CD4-positive, alpha-beta T cell treated with Interleukin-2 at 100 ng/mL for 4 hours (primary cell): ENCODE results near the gene NLRP1.

Experiments
- DNase-seq: peaks from one replicate; pipeline ENCODE4 v3.0.0-alpha.2; 2020; ENCODE audit warnings: low spot score

The NLRP1 gene

DNA sequence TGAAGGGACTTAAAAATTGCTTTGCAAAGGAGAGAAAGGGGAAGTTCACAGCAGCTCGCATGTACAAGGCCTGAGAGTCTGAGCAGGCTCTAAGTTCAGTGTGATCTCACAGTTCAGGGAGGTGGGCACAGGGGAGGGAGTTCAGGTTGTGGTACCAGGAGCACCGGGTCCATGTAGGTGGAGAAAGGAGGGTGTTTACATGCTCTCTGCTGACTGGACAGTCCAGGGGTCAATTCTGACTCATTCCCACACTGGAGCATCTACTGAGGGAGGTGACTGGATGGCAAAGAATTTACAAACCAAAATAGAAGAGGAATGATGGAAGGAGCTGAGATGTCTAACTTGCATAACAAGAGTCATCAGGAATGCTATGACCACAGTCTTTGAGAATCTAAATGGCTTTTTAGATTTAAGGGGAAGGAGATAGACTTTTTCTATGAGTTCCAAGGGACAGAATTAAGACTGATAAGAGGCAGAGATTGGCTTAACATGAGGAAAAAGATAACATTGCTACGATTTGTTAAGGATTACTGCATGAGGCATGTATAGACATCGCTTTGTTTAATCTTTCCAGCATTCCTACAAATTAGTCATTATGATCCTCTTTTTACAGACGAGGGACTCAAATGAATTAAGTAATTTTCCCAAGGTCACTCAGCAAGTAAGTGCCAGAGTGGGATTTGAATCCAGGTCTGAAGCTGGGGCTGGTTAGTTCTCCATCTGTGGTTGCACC is 68.1 kb downstream of the NLRP1 start:
- no peak for DNase-seq

DNA sequence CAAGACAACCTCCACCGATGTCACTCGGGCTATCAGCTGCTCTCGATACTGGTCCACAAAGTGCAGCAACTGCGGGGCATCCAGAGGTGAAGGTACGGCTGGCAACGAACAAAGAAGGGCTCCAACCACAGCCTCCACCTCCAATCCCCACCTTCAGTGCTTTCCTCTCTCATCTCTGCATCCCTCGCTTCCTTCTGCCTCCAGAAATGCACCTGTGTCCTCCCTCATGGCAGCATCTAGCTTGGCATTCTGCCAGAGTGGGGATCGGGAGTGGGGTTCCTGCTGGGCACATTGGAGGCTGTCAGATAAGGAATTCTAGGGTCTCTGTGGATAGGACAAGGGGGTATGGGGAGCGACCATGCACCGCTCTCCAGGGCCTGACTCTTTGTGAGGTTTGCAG is 69.3 kb downstream of the NLRP1 start:
- no peak for DNase-seq

DNA sequence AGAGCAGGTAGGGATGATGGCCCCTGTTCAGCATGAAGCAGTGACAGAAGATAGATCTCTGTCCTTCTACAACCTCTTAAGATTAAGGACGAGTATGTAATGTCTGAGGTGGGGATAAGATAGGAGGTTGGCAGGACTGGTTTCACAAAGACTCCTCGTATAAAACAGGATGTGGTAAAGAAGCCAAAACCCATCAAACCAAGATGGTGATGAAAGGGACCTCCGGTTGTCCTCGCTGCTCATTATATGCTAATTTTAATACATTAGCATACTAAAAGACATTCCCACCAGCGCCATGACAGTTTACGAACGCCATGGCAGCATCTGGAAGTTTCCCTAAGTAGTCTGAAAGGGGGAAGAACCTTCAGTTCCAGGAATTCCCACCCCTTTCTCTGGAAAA is 70.7 kb downstream of the NLRP1 start:
- DNase-seq, result peak; percentile 26

DNA sequence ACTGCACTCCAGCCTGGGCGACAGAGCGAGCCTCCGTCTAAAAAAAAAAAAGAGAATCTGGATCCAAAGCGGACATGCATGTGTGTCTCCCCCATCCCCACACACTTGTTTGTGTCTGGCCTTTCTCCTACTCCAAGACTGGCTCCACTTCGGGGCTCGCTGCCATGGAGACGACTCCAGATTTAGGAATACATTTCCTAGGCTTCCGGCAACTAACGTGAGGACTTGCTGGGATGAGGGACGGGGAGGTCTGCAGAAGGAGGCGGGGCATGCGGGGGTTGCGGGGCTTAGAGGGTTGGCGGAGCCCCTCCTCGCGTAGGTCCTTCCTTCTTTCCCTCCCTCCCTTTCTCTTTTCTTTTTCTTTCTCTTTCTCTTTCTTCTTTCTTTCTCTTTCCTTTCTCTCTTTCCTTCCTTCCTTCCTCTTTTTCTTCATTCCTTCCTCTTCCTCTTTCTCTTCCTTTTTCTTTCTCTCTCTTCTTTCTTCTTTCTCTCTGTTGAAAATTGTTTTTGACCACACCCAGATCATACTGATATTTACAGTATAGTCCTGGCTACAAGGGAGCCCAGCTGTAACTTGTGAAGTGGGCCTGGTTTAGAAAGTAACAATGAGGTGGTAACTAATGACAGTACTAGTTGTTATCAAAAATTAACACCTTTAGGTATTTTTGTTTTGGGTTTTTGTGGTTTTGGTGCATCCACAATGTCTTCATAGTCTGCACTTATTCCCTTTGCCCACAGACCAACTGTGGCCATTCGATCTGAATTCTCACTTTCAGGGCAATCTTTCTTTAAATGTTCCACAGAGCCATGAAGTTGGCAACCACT is 72.7 kb downstream of the NLRP1 start:
- DNase-seq, result no peak

DNA sequence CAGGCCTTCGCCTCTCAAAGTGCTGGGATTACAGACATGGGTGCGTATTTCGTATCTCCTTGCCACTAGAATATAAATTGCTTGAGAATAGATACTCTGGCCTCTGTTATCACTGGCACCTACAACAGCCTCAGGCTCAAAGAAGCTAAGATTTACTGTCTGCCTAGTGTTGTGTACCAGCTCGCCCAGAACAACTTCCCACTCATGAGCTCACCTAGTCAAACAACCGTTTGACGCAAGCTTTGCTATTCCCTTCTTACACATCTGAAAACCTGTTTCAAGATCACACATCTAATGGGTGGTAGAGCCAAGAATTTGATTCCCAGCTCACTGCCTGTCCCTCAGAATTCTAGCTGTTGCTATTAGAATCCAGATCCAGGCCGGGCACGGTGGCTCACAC is 73.5 kb downstream of the NLRP1 start:
- DNase-seq, result no peak

DNA sequence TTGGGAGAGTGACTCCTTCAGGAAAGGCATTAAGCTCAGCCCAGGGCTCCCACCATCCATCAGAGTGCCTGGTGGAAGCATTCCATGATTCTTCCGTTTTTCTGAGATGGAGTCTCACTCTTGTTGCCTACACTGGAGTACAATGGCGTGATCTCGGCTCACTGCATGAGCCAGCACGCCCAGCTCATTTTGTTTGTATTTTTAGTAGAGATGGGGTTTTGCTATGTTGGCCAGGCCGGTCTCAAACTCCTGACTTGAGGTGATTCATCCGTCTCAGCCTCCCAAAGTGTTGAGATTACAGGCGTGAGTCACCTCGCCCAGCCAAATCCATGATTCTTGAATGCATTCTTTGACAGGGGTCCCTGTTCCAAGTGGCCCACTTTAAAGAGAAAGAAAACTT is 74.8 kb downstream of the NLRP1 start:
- DNase-seq, result no peak

DNA sequence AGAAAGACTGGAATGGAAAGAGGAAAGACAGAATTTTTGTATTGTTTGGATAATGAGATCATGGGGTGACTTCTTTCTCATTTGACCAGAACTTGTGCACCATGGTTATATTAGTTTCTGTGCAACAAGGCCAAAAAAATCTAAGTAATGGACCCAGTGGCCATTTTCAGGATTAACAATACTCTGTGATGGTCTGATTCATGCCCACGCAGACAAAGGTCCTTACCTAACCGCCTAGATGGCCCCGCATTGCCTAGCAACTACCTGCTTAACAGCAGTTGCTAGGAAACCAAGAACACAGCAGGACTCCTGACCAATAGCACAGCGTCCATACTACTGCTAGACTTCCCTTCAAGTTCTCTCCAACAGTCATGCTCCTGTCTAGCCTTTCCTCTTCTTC is 75.5 kb downstream of the NLRP1 start:
- DNase-seq, result no peak

DNA sequence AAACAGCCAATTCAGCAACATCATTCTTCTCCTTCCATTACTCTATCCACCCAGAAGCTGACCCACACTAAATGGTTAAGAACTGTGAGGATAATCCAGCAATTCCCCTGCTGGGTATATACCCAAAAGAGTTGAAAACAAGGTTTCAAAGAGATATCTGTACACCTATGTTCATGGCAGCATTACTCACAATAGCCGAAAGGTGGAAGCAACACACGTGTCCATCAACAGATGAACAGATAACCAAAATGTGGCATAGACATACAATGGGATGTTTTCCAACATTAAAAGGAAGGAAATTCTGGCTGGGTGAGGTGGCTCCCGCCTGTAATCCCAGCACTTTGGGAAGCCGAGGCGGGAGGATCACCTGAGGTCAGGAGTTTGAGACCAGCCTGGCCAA is 78.0 kb downstream of the NLRP1 start:
- DNase-seq, result no peak

DNA sequence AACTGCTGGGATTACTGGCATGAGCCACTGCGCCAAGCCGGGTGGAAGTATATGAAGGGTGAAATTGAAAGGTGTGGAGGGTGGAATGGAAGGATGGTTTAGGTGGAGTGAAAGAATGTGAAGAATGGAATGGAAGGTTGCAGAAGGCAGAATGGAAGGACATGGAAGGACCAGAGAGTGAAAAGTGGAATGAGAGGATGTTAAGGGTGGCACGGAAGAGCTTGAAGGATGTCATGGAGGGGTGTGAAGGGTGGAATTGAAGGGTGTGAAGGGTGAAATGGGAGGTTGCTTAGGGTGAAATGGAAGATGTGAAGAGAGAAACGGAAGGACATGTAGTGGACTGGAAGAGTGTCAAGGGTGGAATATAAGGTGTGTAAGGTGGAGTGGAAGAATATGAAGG is 81.8 kb downstream of the NLRP1 start:
- DNase-seq, result no peak

DNA sequence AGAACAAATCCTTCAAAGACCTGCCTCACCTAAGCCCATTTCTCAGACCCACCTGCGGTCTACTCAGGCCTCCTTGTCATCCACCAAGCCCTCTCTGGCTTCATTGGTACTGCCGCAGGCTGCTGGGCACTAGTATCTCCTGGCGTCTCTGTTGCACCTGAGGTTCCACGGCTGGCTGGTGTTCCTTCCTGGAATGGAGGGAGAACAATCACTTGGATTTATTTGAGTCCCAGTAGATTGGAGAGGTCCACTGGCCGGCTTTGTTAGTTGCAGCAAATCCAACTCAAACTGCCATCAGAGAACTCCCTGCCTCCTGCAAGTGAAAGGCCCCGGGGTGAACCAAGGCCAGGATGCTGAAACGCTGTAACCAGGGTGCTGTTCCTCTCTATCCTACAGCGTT is 82.6 kb downstream of the NLRP1 start:
- DNase-seq, result no peak

DNA sequence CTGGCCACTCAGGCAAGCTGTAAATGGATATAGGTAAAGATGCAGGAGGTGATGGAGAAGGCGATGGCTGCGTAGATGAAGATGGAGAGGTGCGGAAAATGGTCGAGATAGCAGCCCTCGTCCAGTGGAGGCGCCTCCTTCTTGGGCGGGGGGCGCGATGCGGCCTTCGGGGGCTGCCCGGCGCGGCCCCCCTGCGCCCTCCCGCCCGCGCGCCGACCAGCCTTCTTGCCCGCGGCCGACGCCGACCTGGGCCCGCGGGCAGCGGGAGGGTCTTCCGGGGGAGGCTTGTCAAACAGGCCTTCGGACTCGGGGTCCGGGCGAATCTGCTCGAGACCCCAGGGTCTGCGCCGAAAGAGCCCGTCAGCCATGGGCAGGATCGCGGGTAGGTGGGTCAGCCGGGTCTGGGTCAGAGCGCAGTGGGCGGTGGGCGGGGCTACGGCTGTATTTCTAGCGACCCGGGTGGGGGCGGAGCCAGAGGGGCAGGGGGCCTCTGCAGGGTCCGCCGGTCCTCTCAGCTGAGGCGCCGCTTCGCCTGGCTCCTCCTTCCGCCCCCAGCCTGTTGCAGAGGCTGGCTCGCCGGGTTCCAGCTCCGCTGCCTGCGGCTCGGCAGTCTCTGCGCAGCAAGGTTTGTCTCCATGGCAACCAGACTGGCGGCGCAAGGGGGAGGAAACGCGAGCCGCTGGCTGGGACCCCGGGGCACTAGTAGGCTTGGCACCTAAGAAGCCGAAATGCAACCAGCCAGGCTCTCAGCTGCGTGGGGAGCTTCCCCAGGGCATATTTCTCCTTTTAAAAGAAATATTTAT is 83.5 kb downstream of the NLRP1 start:
- peak; percentile 84 for DNase-seq

DNA sequence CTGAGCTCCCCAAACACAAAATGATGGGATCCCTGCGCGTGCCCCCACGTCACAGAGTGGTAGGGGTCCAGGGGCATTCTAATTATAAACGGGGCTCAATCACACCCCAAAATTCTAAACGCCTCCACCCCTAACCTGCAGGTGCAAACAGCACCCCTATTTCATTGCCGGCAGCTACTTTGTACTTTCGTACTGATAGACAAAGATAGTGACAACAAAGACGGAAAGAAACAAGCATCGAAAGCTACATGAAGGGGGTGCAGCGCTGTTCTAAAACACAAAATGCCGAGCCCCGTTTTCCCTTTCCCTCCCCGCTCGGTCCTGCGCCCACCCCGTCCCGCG is 84.1 kb downstream of the NLRP1 start:
- no peak for DNase-seq

DNA sequence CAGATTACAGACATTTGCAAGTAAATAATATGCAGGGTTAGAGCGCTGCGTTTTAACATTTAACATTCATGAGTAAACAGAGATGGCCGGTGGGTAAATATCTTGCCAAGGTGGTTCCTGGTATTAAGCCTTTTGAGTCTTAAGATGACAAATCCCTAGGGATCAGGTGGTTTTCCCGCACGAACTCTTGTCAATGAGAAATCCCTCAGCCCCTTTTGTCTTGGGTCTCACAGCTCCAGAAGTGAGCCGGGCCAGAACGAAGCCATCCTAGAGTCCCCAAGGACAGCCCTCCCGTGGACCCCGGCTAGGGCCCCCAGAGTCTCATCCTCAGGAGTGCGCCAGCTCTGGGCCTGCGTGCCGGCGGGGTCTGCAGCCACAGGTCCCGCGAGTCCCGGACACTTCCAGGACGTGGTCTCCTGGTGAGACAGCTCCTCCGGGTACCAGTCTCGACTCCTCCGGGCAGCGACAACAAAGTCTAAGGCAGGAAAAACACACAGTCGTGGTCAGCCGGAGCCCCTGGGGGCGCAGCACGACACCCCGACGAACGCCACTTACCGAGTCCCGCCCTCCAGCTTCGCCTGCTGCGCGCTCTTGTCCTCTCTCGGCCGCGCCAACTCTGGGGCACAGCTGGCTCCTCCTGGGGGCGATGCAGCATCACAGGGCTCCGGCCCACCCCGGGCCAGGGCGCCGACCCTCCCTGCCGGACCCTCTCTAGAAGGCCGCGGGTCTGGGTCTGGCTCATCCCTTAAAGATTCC is 84.7 kb downstream of the NLRP1 start:
- DNase-seq, result no peak

DNA sequence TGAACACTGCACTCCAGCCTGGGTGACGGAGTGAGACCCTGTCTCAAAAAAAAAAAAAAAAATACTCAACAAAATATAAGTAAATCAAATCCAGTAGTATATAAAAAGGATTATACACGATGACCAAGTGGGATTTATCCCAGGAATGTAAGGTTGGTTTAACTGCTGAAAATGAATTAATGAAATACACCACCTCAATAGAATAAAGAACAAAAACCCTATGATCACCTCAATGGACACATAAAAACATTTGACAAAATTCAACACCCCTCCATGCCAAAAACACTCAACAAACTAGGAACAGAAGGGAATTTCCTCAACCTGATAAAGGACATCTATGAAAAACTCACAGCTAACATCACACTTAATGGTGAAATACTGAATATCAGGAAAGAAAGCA is 91.3 kb downstream of the NLRP1 start:
- no peak for DNase-seq

DNA sequence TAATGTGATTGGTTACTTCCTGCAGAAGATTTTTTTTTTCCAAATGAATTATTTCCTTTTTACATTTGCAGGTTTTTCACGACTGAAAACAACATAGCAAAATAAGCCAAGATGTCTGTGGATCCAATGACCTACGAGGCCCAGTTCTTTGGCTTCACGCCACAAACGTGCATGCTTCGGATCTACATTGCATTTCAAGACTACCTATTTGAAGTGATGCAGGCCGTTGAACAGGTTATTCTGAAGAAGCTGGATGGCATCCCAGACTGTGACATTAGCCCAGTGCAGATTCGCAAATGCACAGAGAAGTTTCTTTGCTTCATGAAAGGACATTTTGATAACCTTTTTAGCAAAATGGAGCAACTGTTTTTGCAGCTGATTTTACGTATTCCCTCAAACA is 95.6 kb downstream of the NLRP1 start:
- DNase-seq, result no peak

DNA sequence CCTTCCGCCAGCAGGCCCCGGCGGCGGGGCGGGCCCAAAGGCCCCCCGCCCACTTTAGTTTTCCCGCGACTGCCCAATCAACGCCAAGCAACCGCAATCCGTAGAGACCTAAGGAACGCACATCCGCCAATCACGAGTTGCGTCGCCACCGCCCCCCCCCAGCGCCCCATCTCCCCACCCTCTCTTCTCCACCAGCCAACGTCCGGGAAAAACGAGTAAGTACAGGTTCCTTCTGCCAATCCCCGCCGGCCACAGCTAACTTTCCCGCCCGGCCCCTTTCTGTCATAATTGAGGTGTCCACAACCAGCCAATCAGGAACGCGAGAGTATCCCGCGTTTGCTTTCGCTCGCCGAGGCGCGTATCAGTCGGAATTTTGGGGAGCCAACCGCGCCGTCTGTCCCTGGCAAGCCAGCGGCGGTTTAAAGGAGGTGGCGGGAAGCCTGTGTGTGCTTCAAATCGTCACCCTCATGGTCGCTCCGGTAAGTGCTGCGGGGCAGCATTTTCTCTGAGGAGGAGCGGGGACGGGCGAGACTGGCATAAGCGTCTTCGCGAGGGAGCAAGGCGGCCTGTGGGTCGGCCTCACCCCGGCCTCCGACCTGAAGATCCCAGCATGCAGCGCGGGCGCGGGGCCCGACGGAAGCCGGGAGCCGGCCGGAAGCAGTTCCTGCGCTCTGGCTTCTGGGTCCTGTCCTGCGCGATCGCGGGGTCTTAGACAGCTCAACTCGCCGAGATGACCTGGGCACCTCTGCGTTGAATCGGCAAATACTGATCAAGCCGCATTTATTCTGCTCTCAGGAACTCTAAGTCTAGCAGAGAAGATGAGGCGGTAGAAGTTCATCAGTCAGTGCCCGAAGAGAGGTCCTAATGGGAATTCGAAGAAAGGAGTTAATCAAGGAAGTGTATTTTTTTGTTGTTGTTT is 97.8 kb downstream of the NLRP1 start, which contains the start of gene MIS12:
Gene MIS12 (plus strand): TSS at position 361 of the 919 bp plus-strand sequence. CDS start 2,297 bp downstream, outside the sequence.
- DNase-seq, result peak; percentile 98

DNA sequence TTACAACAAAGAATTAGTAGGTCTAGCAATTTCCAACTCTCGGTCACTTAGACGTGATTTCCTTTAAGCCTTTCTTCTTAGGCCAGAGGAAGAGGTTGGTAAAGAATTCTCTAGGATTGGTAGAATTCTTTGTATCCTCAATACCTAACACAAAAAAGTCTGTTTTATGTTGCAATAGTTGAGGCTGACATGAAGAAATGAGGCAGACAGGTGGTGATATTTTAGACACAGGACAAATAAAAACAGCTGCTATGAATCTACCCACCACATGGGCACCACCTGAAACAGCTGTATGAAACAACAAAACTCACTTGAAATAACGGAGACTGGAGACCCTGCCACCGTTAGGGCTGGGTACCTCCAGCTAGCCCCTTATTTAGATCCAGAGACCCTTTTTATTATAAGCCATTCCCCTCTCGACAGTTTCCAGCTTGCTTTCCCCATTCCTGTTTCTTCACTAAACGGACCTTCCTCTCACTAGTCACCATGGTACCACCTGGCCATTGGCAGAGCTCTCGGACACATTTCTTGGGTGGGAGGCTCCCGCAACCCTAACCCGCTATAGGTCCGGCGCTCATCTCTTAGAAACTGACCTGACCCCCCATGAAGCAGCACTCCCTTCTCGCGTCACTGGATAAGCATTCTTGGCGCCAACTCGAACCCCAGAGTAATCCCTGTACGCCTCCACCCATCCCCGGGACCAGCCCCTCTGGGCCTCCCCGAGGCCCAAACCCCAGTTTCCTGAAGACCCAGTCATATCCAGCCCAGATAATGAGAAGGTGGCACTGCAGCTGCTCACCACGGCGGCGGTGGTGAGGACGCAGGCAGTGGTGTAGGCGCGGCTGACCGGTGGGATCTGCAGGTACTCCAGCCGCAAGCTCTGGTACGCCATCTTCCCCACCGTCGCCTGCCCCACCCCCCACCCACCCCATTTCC is 98.8 kb downstream of the NLRP1 start, which contains the start of gene DERL2:
Gene DERL2 (minus strand): TSS at position 909 of the 936 bp plus-strand sequence. CDS start 17 bp downstream, at position 892.
- DNase-seq, result no peak

DNA sequence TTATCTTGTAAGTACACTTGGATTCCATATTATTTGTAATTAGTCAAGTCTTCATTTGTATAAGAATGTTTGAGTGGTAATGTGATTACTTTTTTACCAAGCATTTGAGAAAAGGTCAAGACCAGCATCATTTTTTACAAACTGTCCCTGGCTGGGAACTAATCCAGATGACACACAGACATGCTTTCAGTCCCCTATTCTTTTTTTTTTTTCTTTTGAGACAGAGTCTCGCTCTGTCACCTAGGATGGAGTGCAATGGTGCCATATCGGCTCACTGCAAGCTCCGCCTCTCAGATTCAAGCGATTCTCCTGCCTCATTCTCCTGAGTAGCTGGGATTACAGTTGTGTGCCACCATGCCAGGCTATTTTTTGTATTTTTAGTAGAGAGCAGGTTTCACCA is 102.9 kb downstream of the NLRP1 start:
- DNase-seq, result no peak

DNA sequence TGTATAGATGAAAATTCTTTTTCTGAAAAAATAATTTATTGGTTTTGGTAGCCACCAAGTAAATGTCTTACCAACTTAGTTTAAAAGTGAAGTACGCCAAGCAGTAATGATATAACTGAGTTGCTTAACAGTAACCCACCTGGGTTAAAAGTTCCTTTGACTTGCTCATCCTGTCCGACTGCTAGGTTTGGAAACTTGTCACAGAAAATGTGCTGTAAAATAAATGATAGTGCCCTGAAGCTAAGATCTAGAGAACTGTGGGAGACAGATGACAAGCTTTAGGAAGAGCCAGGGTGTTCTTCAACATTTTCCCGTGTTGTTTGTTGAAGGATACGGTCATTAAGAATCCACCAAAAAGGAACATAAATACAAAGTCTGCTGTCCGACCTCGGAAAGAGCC is 103.3 kb downstream of the NLRP1 start:
- DNase-seq, result no peak

DNA sequence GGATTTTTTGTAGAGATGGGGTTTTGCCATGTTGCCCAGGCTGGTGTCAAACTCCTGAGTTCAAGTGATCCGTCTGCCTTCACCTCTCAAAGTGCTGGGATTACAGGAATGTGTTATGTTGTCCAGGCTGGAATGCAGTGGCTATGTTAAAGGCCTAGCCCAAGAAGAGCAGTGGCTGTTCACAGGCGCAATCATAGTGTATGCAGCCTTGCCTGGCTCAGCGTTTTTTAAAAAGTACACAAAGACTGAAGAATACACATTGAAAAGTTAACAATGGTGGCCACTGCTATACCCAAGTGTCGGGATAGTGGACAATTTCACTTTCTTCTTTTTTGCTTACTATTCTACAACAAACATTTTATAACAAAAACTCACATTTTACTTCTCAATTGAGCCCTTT is 105.3 kb downstream of the NLRP1 start:
- no peak for DNase-seq
